ENCODE results near the gene GOLGA6D.
A peak's percentile ranks its signal among the peaks of the same experiment; 100 is the strongest.
"Not testable (repeated sequence)": the region's sequence is repeated elsewhere in the genome, so short reads cannot be mapped to it uniquely, and the experiment has no call there.

Gene GOLGA6D

DNA sequence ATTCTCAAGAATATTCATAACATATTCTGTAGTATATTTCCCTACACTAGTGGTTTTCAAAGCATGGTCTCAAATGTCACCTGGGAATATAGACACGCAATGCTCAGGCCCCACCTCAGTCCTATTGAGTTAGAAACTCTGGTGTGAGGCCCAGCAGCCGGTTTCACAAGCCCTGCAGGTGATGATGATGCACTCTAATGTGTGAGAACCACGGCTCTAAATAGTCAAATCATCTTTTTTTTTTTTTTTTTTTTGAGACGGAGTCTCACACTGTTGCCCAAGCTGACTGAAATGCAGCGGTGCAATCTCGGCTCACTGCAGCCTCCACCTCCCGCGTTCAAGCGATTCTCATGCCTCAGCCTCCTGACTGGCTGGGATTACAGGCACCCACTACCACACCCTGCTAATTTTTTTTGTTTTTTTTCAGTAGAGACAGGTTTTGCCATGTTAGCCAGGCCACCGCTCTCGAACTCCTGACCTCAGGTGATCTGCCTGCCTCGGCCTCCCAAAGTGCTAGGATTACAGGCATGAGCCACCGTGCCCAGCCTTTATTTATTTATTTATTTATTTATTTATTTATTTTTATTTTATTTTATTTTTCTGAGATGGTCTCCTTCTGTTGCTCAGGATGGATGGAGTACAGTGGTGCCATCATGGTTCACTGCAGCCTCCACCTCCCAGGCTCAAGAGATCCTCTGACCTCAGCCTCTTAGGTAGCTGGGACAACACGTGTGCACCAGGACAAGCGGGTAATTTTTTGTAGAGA lies 51.2 kb downstream of the GOLGA6D start:
- not testable (repeated sequence) for DNase-seq

- DNase-seq, result no peak
These were observed 52.7 kb downstream of the GOLGA6D start for GRCh38 chr15:75335313-75335704.

- DNase-seq, result peak; percentile 83
These were observed 53.2 kb downstream of the GOLGA6D start, which contains the start of gene COMMD4 for GRCh38 chr15:75335705-75336355. COMMD4 (plus strand) TSS chr15:75336063; CDS start chr15:75336090, 27 bp downstream.

DNA sequence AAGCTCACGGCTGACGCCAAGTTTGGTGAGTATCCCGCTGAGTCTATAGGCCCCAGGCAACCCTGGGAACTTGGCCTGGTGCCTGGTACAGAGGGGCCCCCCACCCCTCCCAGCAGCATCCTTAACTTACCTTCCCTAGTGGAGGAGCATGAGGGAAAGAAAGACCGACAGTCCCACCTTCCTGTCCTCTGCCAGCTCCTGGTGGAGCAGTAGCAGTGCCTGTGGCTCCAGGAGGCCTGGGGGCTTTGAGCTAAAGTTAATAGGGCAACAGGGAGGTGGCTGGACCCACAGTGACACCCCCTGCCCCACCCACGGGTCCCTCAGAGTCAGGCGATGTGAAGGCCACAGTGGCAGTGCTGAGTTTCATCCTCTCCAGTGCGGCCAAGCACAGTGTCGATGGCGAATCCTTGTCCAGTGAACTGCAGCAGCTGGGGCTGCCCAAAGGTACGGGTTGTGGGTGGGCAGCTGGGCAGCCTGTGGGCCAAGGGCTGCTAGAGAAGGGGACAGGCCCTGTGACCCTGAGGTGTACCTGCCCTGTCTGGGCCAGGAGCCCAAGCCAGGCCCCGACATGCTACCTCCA lies 56.1 kb downstream of the GOLGA6D start:
- DNase-seq, result no peak

- DNase-seq, result no peak
These were observed 57.1 kb downstream of the GOLGA6D start for GRCh38 chr15:75339531-75340240.

GRCh38 chr15:75342221-75342620 lies 59.6 kb downstream of the GOLGA6D start:
- no peak for DNase-seq

GRCh38 chr15:75343953-75344352 lies 61.3 kb downstream of the GOLGA6D start:
- DNase-seq, result not testable (repeated sequence)

All from activated naive CD4-positive, alpha-beta T cell treated with anti-CD3 and anti-CD28 coated beads, Interleukin-2, amount 50 U/mL, for 16 hours (primary cell).